Omental fat pad (tissue), 4 donors: ENCODE measurements around the gene ADAMTS14. TPM values are rescaled to one million over a fixed set of nuclear protein-coding genes. Genes with fewer than 3 reads are reported as not detected.
A peak's percentile ranks its signal among the peaks of the same experiment; 100 is the strongest.

Source experiments
- ATAC-seq: fragments of 150-250 bp; one replicate; pipeline ENCODE4 v1.9.1; 2016; ENCODE audit warnings: mild to moderate bottlenecking, moderate library complexity; ENCODE audit not compliant: low FRiP score
- DNase-seq: peaks from one replicate; pipeline ENCODE4 v3.0.0-alpha.2; 2019; ENCODE audit warnings: low spot score
- CTCF ChIP-seq, 3 donors: fragments of 450-650 bp; IDR thresholded peaks; one replicate each; pipeline ENCODE4 v1.5.1; 2016 to 2017; ENCODE audit warnings: antibody characterized with exemption in 3 of 3, mild to moderate bottlenecking in 3 of 3, moderate library complexity in 2 of 3
- total RNA-seq, 4 donors: library from RNA; depleted of rRNA; stranded (reverse); fragments of >200 nt; gene quantifications; one replicate each; pipeline ENCODE4 v1.1.0, GENCODE V29; 2016

Gene ADAMTS14
- total RNA-seq, 4 donors from 2014 or later, result 0.19 to 0.60 (median 0.47) TPM; not detected in 1

GRCh38 chr10:70652761-70653657, 19.3 kb upstream of the ADAMTS14 start:
- no peak for DNase-seq
- TF ChIP-seq CTCF (IDR thresholded peaks at IDR 0.05), result no peak
- peak; percentile 31 for ATAC-seq

GRCh38 chr10:70655316-70655715, 17.0 kb upstream of the ADAMTS14 start:
- ATAC-seq (no peak), DNase-seq (no peak)
- TF ChIP-seq CTCF (IDR thresholded peaks at IDR 0.05), result no peak

GRCh38 chr10:70656489-70656888, 15.8 kb upstream of the ADAMTS14 start:
- TF ChIP-seq CTCF (IDR thresholded peaks at IDR 0.05), result no peak
- no peak for DNase-seq
- no peak for ATAC-seq

- DNase-seq, result no peak
- no peak for TF ChIP-seq CTCF (IDR thresholded peaks at IDR 0.05)
- ATAC-seq, result no peak
Observed at GRCh38 chr10:70657041-70657440, 15.3 kb upstream of the ADAMTS14 start.

- no peak for DNase-seq
- ATAC-seq, result no peak
- no peak for TF ChIP-seq CTCF (IDR thresholded peaks at IDR 0.05)
Observed at GRCh38 chr10:70658582-70659136, 13.6 kb upstream of the ADAMTS14 start.

GRCh38 chr10:70659306-70659705, 13.0 kb upstream of the ADAMTS14 start:
- no peak for TF ChIP-seq CTCF (IDR thresholded peaks at IDR 0.05)
- ATAC-seq (no peak), DNase-seq (no peak)

- no peak for TF ChIP-seq CTCF (IDR thresholded peaks at IDR 0.05)
- DNase-seq (no peak), ATAC-seq (no peak)
Observed at GRCh38 chr10:70660722-70661121, 11.6 kb upstream of the ADAMTS14 start.
